ENCODE results near the gene GFOD1.

GFOD1 gene

GRCh38 chr6:13311155-13311554 is 176.2 kb downstream of the GFOD1 start:
- no peak overlapping the region for H3K27ac ChIP-seq (ENCODE audit: low read length)
- no peak overlapping the region for H3K4me3 ChIP-seq (ENCODE audit: low read length in 2 of 2)
- no peaks in the 10 kb centered on the region for H3K27me3 ChIP-seq (ENCODE audit: control insufficient read depth in 1 of 2, insufficient read depth in 2 of 2, low read length in 2 of 2)
- H3K4me1 ChIP-seq (ENCODE audit: control insufficient read depth, insufficient read depth, low read length): no peaks in the 10 kb centered on the region
- H3K9me3 ChIP-seq (ENCODE audit: control insufficient read depth in 2 of 2, low read length in 2 of 2): no peaks in the 10 kb centered on the region
- H3K9ac ChIP-seq (ENCODE audit: low read length in 2 of 2): no peak overlapping the region
- peaks cover 6 to 32% of the 10 kb centered on the region in 2 donors for H3K36me3 ChIP-seq (ENCODE audit: control insufficient read depth in 2 of 2, insufficient read depth in 2 of 2, low read length in 2 of 2)

- Histone ChIP-seq H3K4me3 (ENCODE audit: low read length in 2 of 2) (no peak overlapping the region), H3K27ac (ENCODE audit: low read length) (no peak overlapping the region), H3K4me1 (ENCODE audit: control insufficient read depth, insufficient read depth, low read length) (peaks cover 8% of the 10 kb centered on the region), H3K27me3 (ENCODE audit: control insufficient read depth in 1 of 2, insufficient read depth in 2 of 2, low read length in 2 of 2) (no peaks in the 10 kb centered on the region), H3K9ac (ENCODE audit: low read length in 2 of 2) (no peak overlapping the region), H3K36me3 (ENCODE audit: control insufficient read depth in 2 of 2, insufficient read depth in 2 of 2, low read length in 2 of 2) (peaks cover 5 to 26% of the 10 kb centered on the region in 2 donors), H3K9me3 (ENCODE audit: control insufficient read depth in 2 of 2, low read length in 2 of 2) (no peaks in the 10 kb centered on the region)
Measured at GRCh38 chr6:13308332-13308731, 179.1 kb downstream of the GFOD1 start.
